ENCODE results near the gene NR3C1.

NR3C1 gene

DNA sequence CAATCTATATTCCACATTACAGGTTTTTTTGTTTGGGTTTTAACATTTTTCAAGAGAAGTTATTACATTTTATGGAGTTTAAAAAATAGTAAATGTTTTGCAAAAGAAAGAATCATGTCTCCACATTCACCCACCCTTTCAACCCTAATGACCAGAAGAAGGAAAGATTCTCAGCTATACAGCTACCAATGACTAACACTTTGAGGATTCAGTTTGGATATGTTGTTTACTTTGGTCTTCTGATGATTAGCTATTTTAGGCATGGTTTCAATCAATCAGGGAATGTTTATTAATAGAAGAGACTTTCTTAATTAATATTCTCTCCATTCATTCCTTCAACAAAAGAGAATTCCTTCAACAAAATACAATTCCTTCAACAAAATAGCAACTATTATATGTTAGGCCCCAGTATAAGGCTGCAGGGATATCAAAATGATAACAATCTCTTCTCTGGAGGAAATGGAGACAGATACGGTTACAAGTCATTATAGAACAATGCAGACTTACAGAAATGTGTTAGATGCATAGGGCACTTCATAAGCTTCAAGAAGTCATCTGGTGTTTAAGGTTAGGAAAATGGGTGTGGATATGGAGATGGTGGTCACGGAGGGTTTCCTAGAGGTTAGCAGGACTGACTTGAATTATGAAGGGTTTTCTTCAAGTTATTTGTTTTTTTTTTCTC is 9.3 kb upstream of the NR3C1 start:
- H3K9me2 ChIP-seq (replicated peaks; ENCODE audit: low read depth, low read length), result no peaks in the 10 kb centered on the region
- no peak overlapping the region for H3K4me3 ChIP-seq (ENCODE audit: low read length, poor library complexity, severe bottlenecking)
- no peak for TF ChIP-seq EZH2phosphoT487 (IDR thresholded peaks at IDR 0.05; ENCODE audit: borderline replicate concordance)
- TF ChIP-seq CTCF (conservative IDR thresholded peaks at IDR 0.05; ENCODE audit: low read length), result no peak
- H4K20me1 ChIP-seq (ENCODE audit: insufficient read depth, low read length, poor library complexity, severe bottlenecking), result no peaks in the 10 kb centered on the region
- peaks cover 44% of the 10 kb centered on the region for H3K4me1 ChIP-seq (ENCODE audit: insufficient read depth, low read length, poor library complexity, severe bottlenecking)
- no peaks in the 10 kb centered on the region for H3K36me3 ChIP-seq (ENCODE audit: insufficient read depth, low read length)
- 0 out of 2 replicates have a peak overlapping the region, but pooled peaks have one; percentile 40 for H2AFZ ChIP-seq (ENCODE audit: low read length)
- H3K79me2 ChIP-seq (ENCODE audit: insufficient read depth, low read length), result no peaks in the 10 kb centered on the region
- no peaks in the 10 kb centered on the region for H3K9me3 ChIP-seq (ENCODE audit: insufficient read depth, low read depth, low read length)
- H3K9ac ChIP-seq (ENCODE audit: low read depth, low read length, poor library complexity, severe bottlenecking), result peak overlapping the region; percentile 8
- H3F3A ChIP-seq (ENCODE audit: low read depth), result no peaks in the 10 kb centered on the region
- H3K4me2 ChIP-seq (ENCODE audit: low read depth, low read length, poor library complexity, severe bottlenecking), result peak overlapping the region; percentile 75
- H3K27me3 ChIP-seq (ENCODE audit: insufficient read depth, low read length, poor library complexity, severe bottlenecking), result no peaks in the 10 kb centered on the region

DNA sequence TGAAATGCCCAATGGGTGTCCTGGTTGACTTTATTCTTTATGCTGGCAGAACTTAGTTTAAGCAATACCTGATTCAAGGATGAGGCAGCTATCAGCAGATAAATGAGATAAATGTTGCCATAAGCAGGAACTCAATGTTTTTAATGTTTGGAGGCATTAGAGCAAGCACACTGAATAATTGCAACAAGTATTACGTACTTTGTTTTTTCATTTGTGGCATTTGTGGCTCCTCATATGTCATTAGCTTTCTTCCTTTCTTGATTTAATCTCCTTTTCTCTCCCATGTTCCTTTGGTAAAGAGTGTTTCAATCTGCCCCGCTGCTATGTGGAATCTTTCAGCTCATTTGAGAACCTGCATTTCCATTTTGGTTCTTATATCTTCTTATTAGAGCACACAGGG is 6.4 kb upstream of the NR3C1 start:
- Histone ChIP-seq H3F3A (ENCODE audit: low read depth) (no peaks in the 10 kb centered on the region), H3K79me2 (ENCODE audit: insufficient read depth, low read length) (no peaks in the 10 kb centered on the region; the same call in 1 of the 2 replicates), H3K4me2 (ENCODE audit: low read depth, low read length, poor library complexity, severe bottlenecking) (no peak overlapping the region), H3K4me3 (ENCODE audit: low read length, poor library complexity, severe bottlenecking) (no peak overlapping the region), H3K9me3 (ENCODE audit: insufficient read depth, low read depth, low read length) (no peaks in the 10 kb centered on the region), H3K9ac (ENCODE audit: low read depth, low read length, poor library complexity, severe bottlenecking) (no peak overlapping the region), H2AFZ (ENCODE audit: low read length) (no peak overlapping the region), H3K4me1 (ENCODE audit: insufficient read depth, low read length, poor library complexity, severe bottlenecking) (peaks cover 52% of the 10 kb centered on the region), H3K36me3 (ENCODE audit: insufficient read depth, low read length) (no peaks in the 10 kb centered on the region), H3K9me2 (replicated peaks; ENCODE audit: low read depth, low read length) (no peaks in the 10 kb centered on the region), H3K27me3 (ENCODE audit: insufficient read depth, low read length, poor library complexity, severe bottlenecking) (no peaks in the 10 kb centered on the region), H4K20me1 (ENCODE audit: insufficient read depth, low read length, poor library complexity, severe bottlenecking) (no peaks in the 10 kb centered on the region)
- TF ChIP-seq EZH2phosphoT487 (IDR thresholded peaks at IDR 0.05; ENCODE audit: borderline replicate concordance) (no peak), CTCF (conservative IDR thresholded peaks at IDR 0.05; ENCODE audit: low read length) (no peak)

- Histone ChIP-seq H3K36me3 (ENCODE audit: insufficient read depth, low read length) (no peaks in the 10 kb centered on the region), H2AFZ (ENCODE audit: low read length) (no peak overlapping the region), H4K20me1 (ENCODE audit: insufficient read depth, low read length, poor library complexity, severe bottlenecking) (peaks cover 14% of the 10 kb centered on the region), H3K4me3 (ENCODE audit: low read length, poor library complexity, severe bottlenecking) (peak overlapping the region; percentile 98), H3K9me2 (replicated peaks; ENCODE audit: low read depth, low read length) (no peaks in the 10 kb centered on the region), H3K27me3 (ENCODE audit: insufficient read depth, low read length, poor library complexity, severe bottlenecking) (no peaks in the 10 kb centered on the region), H3K4me1 (ENCODE audit: insufficient read depth, low read length, poor library complexity, severe bottlenecking) (peaks cover 37% of the 10 kb centered on the region), H3F3A (ENCODE audit: low read depth) (no peaks in the 10 kb centered on the region), H3K9me3 (ENCODE audit: insufficient read depth, low read depth, low read length) (no peaks in the 10 kb centered on the region), H3K79me2 (ENCODE audit: insufficient read depth, low read length) (peaks cover 20% of the 10 kb centered on the region), H3K9ac (ENCODE audit: low read depth, low read length, poor library complexity, severe bottlenecking) (no peak overlapping the region), H3K4me2 (ENCODE audit: low read depth, low read length, poor library complexity, severe bottlenecking) (peak overlapping the region; percentile 92)
- TF ChIP-seq EZH2phosphoT487 (IDR thresholded peaks at IDR 0.05; ENCODE audit: borderline replicate concordance), result no peak
- no peak for TF ChIP-seq CTCF (conservative IDR thresholded peaks at IDR 0.05; ENCODE audit: low read length)
Measured at GRCh38 chr5:143406408-143406807, 2.9 kb upstream of the NR3C1 start.

Data from Loucy (cell line).